Activated naive CD8-positive, alpha-beta T cell treated with anti-CD3 and anti-CD28 coated beads for 36 hours (primary cell): Measurements from ENCODE around the gene HMGCL. TPM values are rescaled to one million over a fixed set of nuclear protein-coding genes. Genes with fewer than 3 reads are reported as not detected.
"Not testable (repeated sequence)": the region's sequence is repeated elsewhere in the genome, so short reads cannot be mapped to it uniquely, and the experiment has no call there.

Experiments
- DNase-seq: peaks from one replicate; pipeline ENCODE4 v3.0.0; 2021
- H3K27ac Mint-ChIP-seq: one replicate; pipeline ENCODE4 v1.8.0; 2022; ENCODE audit warnings: mild to moderate bottlenecking, moderate library complexity, mixed read lengths
- H3K27me3 Mint-ChIP-seq: one replicate; pipeline ENCODE4 v1.8.0; 2022; ENCODE audit warnings: mild to moderate bottlenecking, mixed read lengths
- H3K36me3 Mint-ChIP-seq: one replicate; pipeline ENCODE4 v1.8.0; 2021; ENCODE audit warnings: mild to moderate bottlenecking, mixed read lengths
- H3K4me1 Mint-ChIP-seq: one replicate; pipeline ENCODE4 v1.8.0; 2021; ENCODE audit warnings: mixed read lengths
- H3K4me3 Mint-ChIP-seq: one replicate; pipeline ENCODE4 v1.8.0; 2022; ENCODE audit warnings: mild to moderate bottlenecking, moderate library complexity, mixed read lengths
- H3K9me3 Mint-ChIP-seq: one replicate; pipeline ENCODE4 v1.8.0; 2022; ENCODE audit warnings: mixed read lengths
- total RNA-seq, 2 experiments: library from RNA; stranded (reverse); gene quantifications; one replicate each; pipeline ENCODE4 v1.2.3, GENCODE V29; 2021

The HMGCL gene
- total RNA-seq, 2 experiments from 2014 or later: 29.2 to 30.3 TPM

DNA sequence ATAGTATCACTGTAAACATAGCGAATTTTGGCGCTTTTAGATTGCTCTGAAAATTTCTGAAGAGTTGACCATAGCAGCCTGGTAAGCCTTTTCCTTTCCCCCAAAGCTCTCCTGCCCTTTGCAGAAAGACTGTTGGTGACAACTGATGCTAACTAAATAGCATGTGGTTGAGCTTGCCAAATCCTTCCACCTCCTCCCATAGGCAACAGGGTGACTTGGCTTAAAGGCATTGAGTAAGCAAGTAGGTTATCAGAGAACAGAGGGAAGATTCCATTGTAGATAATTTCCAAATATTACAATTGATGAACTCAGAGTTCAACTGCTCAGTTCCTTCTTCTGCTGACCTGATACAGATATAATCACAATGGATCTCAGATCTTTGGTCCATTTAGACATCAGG, 19.9 kb upstream of the HMGCL start:
- Mint-ChIP-seq H3K9me3 (no peaks in the 10 kb centered on the region), H3K27ac (no peak overlapping the region), H3K27me3 (no peaks in the 10 kb centered on the region), H3K4me1 (no peaks in the 10 kb centered on the region), H3K36me3 (peaks cover 25% of the 10 kb centered on the region), H3K4me3 (no peak overlapping the region)
- DNase-seq: no peak

DNA sequence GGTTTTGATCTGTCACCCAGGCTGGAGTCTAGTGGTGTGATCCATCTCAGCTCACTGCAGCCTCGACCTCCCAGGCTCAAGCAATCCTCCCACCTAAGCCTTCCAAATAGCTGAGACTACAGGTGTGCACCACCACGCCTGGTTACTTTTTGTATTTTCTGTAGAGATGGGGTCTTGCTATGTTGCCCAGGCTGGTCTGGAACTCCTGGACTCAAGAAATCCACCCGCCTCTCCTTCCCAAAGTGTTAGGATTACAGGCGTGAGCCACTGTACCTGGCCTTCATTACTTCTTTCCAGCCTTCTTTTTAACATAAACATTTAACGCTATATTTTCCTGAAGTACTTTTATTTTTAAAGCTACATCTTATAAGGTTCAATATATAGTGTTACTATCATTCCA, 18.4 kb upstream of the HMGCL start:
- Mint-ChIP-seq H3K9me3 (no peaks in the 10 kb centered on the region), H3K4me1 (no peaks in the 10 kb centered on the region), H3K4me3 (no peak overlapping the region), H3K27ac (no peak overlapping the region), H3K27me3 (no peaks in the 10 kb centered on the region), H3K36me3 (peaks cover 22% of the 10 kb centered on the region)
- DNase-seq: no peak

DNA sequence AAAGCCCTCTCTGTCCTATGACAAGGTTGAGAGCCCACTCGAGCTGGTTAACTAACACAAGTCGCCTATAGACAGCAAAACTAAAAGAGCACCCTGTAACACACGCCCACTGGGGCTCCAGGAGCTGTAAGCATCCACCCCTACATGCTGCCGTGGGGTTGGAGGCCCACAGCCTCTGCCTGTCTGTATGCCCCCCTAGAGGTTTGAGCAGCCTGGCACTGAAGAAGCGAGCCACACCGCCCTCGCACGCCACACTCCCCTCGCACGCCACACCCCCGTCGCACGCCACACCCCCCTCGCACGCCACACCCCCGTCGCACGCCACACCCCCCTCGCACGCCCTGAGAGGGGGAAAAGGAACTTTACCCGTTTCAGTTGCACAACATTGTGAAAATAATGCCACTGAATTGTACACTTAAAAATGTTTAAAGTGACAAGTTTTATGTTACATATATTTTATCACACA, 13.2 kb upstream of the HMGCL start:
- peaks cover 3% of the 10 kb centered on the region for H3K27me3 Mint-ChIP-seq
- peaks cover 8% of the 10 kb centered on the region for H3K4me1 Mint-ChIP-seq

DNA sequence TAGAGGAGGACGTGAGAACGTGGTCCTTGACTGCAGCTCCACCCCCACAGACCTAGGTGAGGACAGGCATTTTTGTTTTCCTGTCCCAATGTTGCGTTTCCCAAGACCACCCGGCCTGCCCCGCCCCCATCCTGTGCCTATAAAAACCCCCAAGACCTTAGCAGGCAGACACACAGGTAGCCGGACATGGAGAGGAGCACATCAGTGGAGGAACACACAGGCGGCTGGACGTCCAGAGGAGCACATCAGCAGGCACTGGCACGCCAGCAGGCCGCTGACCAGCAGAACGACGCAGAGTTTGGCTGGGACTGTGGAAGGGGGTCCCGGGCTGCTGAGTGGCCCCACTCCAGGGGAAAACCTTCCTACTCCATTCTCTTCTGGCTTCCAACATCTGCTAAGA, 12.7 kb upstream of the HMGCL start:
- Mint-ChIP-seq H3K27me3 (peaks cover 3% of the 10 kb centered on the region), H3K4me1 (peaks cover 8% of the 10 kb centered on the region), H3K36me3 (no peaks in the 10 kb centered on the region), H3K27ac (peak overlapping the region; percentile 10), H3K4me3 (peak overlapping the region; percentile 70), H3K9me3 (no peaks in the 10 kb centered on the region)
- DNase-seq: no peak

More for the DNA sequence above, 13.2 kb upstream of the HMGCL start:
- Mint-ChIP-seq H3K36me3 (no peaks in the 10 kb centered on the region), H3K4me3 (peak overlapping the region; percentile 70), H3K27ac (peak overlapping the region; percentile 10), H3K9me3 (no peaks in the 10 kb centered on the region)
- DNase-seq: peak; percentile 79

DNA sequence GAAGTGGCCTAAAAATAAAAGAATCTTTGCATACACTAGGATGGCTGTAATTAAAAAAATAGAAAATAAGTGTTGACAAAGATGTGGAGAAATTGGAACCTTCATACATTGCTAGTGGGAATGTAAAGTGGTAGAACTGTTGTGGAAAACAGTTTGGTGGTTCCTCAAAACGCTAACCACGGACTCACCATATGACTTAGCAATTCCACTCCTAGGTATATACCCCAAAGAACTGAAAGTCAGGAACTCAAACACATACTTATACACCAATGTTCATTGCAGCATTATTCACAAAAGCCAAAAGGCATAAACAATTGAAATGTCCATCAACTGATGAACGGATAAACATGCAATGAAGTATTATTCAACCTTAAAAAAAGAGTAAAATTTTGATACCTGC, 10.8 kb upstream of the HMGCL start:
- H3K4me3 Mint-ChIP-seq: no peak overlapping the region
- H3K36me3 Mint-ChIP-seq: no peaks in the 10 kb centered on the region
- H3K9me3 Mint-ChIP-seq: no peaks in the 10 kb centered on the region
- H3K27me3 Mint-ChIP-seq: peaks cover 3% of the 10 kb centered on the region
- H3K4me1 Mint-ChIP-seq: peaks cover 8% of the 10 kb centered on the region
- DNase-seq: no peak
- H3K27ac Mint-ChIP-seq: no peak overlapping the region

DNA sequence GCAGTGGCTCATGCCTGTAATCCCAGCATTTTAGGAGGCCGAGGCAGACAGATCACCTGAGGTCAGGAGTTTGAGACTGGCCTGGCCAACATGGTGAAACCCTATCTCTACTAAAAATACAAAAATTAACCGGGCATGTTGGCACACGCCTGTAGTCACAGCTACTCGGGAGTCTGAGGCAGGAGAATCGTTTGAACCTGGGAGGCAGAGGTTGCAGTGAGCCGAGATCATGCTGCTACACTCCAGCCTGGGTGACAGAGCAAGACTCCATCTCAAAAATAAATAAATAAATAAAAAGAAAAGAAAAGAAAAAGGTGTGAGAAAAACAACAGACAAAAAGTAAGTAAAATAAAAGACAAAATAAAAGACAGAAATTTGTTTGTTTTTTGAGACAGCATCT, 8.9 kb upstream of the HMGCL start:
- not testable (repeated sequence) for H3K27me3 Mint-ChIP-seq, DNase-seq, H3K9me3 Mint-ChIP-seq, H3K36me3 Mint-ChIP-seq, H3K4me3 Mint-ChIP-seq, H3K27ac Mint-ChIP-seq
- H3K4me1 Mint-ChIP-seq: peaks cover 13% of the 10 kb centered on the region

DNA sequence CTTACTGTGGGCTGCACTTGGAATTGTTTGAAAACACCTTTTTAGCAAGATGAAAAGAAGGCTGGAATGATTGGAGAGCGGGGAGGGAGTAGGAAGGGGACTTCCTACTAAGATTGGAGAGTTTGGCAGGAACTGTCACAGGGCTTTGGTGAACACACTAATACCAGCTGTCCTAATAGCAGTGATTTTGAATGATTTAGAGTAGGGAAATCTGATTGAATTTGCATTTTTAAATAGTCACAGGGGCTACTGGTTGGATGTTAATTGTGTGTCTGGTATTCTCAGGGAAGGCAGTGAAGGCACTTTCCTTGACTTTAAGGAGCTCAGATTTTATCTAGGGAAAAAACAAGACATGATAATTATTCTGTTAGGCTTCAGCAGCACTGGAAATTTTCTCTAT, 2.5 kb upstream of the HMGCL start:
- no peaks in the 10 kb centered on the region for H3K36me3 Mint-ChIP-seq
- H3K4me1 Mint-ChIP-seq: peaks cover 22% of the 10 kb centered on the region
- H3K4me3 Mint-ChIP-seq: no peak overlapping the region
- no peaks in the 10 kb centered on the region for H3K27me3 Mint-ChIP-seq
- H3K9me3 Mint-ChIP-seq: no peaks in the 10 kb centered on the region
- no peak overlapping the region for H3K27ac Mint-ChIP-seq
- no peak for DNase-seq

DNA sequence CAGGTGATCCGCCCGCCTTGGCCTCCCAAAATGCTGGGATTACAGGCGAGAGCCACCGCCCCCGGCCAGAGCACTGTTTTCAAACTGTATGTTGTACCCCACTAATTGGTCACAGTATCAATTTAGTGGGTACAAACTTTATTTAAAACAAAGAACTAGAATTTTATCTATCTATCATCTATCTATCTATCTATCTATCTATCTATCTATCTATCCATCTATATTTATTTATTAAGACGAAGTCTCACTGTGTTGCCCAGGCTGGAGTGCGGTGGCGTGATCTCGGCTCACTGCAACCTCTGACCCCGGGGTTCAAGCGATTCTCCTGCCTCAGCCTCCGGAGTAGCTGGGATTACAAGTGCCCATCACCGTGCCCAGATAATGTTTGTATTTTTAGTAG, 1.4 kb upstream of the HMGCL start:
- H3K4me1 Mint-ChIP-seq: peaks cover 22% of the 10 kb centered on the region
- H3K36me3 Mint-ChIP-seq, H3K4me3 Mint-ChIP-seq, DNase-seq, H3K27ac Mint-ChIP-seq, H3K27me3 Mint-ChIP-seq, H3K9me3 Mint-ChIP-seq: not testable (repeated sequence)

DNA sequence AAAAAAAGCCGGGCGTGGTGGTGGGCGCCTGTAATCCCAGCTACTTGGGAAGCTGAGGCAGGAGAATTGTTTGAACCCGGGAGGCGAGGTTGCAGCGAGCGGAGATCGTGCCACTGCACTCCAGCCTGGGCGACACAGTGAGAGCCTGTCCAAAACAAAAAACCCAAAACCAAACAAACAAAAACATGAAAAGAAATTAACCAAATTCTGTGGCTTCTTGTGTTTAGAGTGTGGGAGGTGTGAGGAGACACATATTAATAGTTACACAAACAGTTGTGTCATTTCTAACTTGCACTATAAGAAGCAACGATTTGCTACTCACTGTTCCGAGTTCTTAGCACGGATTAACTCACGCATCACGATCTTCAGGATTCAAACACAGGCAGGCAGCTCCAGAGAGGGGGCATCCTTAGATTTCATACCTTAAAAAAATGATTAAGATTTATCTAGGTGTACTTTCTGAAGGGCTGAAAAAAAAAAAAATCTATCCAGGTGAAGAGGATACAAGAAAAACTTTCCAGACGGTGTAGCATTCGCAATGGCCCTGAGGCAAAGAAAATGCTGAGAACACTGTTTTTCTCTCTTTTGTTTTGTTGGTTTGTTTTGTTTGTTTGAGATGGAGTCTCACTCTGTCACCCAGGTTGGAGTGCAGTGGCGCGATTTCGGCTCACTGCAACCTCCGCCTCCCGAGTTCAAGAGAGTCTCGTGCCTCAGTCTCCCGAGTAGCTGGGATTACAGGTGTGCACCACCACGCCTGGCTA, 713 bp upstream of the HMGCL start:
- H3K4me3 Mint-ChIP-seq: peak overlapping the region; percentile 92
- no peaks in the 10 kb centered on the region for H3K9me3 Mint-ChIP-seq
- peak overlapping the region; percentile 93 for H3K27ac Mint-ChIP-seq
- no peaks in the 10 kb centered on the region for H3K27me3 Mint-ChIP-seq
- H3K36me3 Mint-ChIP-seq: no peaks in the 10 kb centered on the region
- DNase-seq: no peak
- H3K4me1 Mint-ChIP-seq: peaks cover 22% of the 10 kb centered on the region

DNA sequence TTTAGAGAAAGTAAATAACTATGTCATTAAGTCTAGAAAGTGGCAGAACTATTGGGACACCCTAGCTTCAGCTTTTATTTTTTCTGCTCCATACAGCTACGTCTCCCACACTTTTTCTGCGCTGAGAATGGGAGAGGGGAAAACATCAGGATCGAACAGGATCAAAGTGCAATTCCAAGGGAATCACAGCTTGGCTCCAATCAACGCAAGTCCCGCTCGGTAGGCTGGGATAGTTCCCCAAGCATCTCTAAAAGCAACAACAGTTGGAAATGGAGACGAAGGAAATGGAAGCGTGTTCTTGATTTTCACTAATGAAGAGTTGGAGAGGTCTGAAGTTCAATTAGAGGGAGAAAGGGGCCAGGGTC, 536 bp downstream of the HMGCL start:
- no peaks in the 10 kb centered on the region for H3K27me3 Mint-ChIP-seq
- H3K36me3 Mint-ChIP-seq: no peaks in the 10 kb centered on the region
- peak overlapping the region; percentile 93 for H3K27ac Mint-ChIP-seq
- peaks cover 17% of the 10 kb centered on the region for H3K4me1 Mint-ChIP-seq
- H3K9me3 Mint-ChIP-seq: no peaks in the 10 kb centered on the region
- peak overlapping the region; percentile 92 for H3K4me3 Mint-ChIP-seq
- DNase-seq: no peak

DNA sequence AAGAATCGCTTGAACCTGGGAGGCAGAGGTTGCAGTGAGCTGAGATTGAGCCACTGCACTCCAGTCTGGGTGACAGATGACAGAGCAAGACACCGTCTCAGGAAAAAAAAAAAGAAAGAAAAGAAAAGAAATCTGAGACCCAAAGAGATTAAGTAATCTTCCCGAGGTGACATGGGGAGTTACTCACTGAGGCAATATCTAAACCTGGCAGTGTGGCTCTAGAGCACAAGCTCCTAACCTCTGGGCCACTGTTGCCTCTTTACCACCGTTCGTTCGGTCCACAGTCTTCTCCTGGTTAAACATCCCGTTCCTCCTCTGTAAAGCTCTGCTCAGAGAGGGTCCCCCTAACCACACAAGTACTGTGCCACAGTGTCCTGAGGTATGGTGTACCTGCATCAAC, 1.5 kb downstream of the HMGCL start:
- Mint-ChIP-seq H3K27me3 (no peaks in the 10 kb centered on the region), H3K27ac (no peak overlapping the region), H3K36me3 (no peaks in the 10 kb centered on the region), H3K9me3 (no peaks in the 10 kb centered on the region), H3K4me1 (peaks cover 17% of the 10 kb centered on the region), H3K4me3 (peak overlapping the region; percentile 92)
- DNase-seq: no peak

DNA sequence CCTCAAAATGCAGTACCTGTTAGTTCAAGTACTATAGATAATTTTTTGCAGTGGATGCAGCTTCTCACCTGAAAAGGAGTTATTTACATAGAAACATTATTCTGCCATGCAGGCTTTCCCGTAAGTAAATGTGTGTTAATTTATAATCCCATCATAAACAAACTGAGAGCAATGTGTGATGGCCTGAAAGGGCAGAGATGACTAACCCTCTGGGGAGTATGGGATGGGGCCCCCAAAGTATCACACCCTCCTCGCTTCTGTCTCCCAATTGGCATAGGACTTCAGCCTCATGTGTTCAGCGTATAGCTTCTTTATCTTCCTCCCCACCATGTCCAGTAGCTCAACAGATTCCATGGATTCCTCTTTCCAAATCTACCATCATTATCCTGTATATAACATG, 7.6 kb downstream of the HMGCL start:
- Mint-ChIP-seq H3K27me3 (no peaks in the 10 kb centered on the region), H3K4me1 (peaks cover 1% of the 10 kb centered on the region), H3K4me3 (no peak overlapping the region), H3K27ac (no peak overlapping the region), H3K9me3 (no peaks in the 10 kb centered on the region), H3K36me3 (peaks cover 3% of the 10 kb centered on the region)
- DNase-seq: no peak

DNA sequence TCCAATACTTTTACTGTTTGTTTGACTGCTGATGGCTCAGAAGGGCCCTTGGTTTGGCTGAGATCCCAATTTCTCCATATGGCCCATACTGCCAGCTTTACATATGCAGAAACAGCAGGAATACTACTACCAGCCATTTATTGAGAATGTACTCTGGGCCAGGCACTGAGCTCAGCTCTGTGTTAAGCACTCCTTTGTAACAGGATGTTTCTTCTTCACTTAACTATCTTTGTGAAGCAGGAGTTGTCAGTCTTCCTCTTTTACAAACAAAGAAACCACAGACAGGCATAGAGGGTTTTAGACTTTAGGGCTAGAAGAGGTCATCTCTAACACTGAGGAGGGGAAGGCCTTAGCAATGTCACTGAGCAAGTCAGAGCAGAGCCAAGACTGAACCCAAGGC, 8.3 kb downstream of the HMGCL start:
- Mint-ChIP-seq H3K4me1 (peaks cover 1% of the 10 kb centered on the region), H3K4me3 (no peak overlapping the region), H3K9me3 (no peaks in the 10 kb centered on the region), H3K27ac (no peak overlapping the region), H3K27me3 (no peaks in the 10 kb centered on the region), H3K36me3 (peaks cover 3% of the 10 kb centered on the region)
- DNase-seq: no peak

DNA sequence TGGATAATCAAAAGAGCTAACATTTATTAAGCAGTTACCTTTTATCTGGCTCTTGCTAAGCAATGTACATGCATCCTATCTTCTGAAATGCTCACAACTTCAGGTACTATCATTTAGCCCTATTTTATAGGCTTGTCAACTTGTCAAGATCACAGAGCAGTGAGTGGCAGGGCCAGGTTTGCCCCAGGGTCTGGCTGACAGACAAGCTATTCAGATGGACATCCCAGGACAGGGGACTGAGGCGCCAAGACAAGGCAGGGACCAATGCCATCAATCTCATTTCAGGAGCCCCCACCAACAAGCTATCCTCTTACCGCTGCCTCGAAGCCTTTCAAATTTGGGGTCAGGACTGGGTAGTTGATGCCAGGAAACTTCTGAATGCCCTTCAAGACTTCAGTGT, 8.9 kb downstream of the HMGCL start:
- Mint-ChIP-seq H3K4me1 (peaks cover 1% of the 10 kb centered on the region), H3K36me3 (peaks cover 3% of the 10 kb centered on the region), H3K9me3 (no peaks in the 10 kb centered on the region), H3K4me3 (no peak overlapping the region), H3K27me3 (no peaks in the 10 kb centered on the region), H3K27ac (no peak overlapping the region)
- DNase-seq: no peak

DNA sequence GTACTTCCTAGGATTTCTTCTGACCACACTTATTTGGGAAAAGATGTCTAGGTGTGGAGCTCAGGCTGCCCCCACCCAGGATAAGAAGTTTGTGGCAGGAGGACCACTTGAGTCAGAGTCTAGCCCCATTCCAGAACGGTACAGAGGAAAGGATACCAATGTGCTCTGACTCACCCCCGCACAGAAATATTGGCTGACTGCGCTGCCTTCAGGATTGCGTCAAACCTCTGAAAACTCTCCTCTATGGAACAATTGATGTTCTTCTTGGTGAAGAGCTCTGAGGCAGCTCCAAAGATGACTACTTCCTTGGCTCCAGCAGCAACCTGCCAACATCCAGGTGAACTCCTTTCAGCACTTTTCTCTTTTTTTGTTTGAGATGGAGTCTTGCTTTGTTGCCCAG, 11.2 kb downstream of the HMGCL start:
- no peak for DNase-seq
- Mint-ChIP-seq H3K27me3 (no peaks in the 10 kb centered on the region), H3K4me1 (peaks cover 6% of the 10 kb centered on the region), H3K4me3 (no peak overlapping the region), H3K27ac (no peak overlapping the region), H3K9me3 (no peaks in the 10 kb centered on the region), H3K36me3 (peaks cover 3% of the 10 kb centered on the region)

DNA sequence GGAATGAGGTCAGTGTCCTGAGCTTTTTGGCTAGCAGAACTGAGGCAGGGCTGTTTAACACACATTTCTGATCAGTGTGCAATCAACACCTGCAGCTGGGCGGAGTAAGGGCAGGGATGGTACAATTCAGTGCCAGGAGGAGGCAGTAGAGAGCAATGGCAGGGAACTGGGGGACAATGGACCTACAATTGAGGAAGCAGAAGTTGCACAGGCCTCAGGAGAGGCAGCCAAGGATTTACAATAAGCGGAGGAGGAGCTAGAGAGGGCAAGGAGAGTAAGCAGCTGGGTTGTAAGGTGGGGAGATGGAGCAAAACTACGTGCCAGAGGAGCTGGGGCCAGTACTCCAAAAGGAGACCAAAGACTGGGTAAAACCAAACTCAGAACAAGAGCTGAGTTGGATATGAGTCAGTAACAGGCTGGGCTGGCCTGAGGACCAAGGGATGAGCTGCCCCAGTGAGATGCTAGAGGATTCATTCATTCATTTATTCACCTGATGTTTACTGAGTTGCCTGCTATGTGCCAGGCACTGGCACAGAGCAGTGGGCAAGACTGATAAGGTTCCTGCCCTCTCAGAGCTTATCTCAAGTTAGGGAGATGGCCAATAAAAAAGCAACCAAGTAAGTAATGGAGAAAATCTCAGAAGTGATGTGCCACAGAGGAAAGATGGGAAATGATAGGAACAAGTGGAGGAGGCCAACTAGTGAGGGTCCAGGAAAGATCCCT, 14.2 kb downstream of the HMGCL start:
- Mint-ChIP-seq H3K36me3 (no peaks in the 10 kb centered on the region), H3K4me3 (no peak overlapping the region), H3K27me3 (no peaks in the 10 kb centered on the region), H3K4me1 (peaks cover 5% of the 10 kb centered on the region), H3K27ac (no peak overlapping the region), H3K9me3 (no peaks in the 10 kb centered on the region)
- peak; percentile 54 for DNase-seq
